ENCODE measurements around the gene VPS36.
"Not testable (repeated sequence)": the region's sequence is repeated elsewhere in the genome, so short reads cannot be mapped to it uniquely, and the experiment has no call there.

Gene VPS36

GRCh38 chr13:52432456-52432855, 18.0 kb downstream of the VPS36 start:
- no peak for DNase-seq

- DNase-seq: no peak
Measured at GRCh38 chr13:52428295-52428694, 22.1 kb downstream of the VPS36 start.

- no peak for DNase-seq
Measured at GRCh38 chr13:52421216-52421615, 29.2 kb downstream of the VPS36 start.

- DNase-seq: no peak
Measured at GRCh38 chr13:52419080-52419479, 31.4 kb downstream of the VPS36 start.

GRCh38 chr13:52414963-52415362, 35.5 kb downstream of the VPS36 start:
- DNase-seq: no peak

- no peak for DNase-seq
Measured at GRCh38 chr13:52414051-52414450, 36.4 kb downstream of the VPS36 start.

- DNase-seq: no peak
Measured at GRCh38 chr13:52412128-52412527, 38.3 kb downstream of the VPS36 start.

- DNase-seq: no peak
Measured at GRCh38 chr13:52411629-52412028, 38.8 kb downstream of the VPS36 start.

GRCh38 chr13:52408071-52408658, 42.3 kb downstream of the VPS36 start:
- DNase-seq: not testable (repeated sequence)

GRCh38 chr13:52407436-52407835, 43.0 kb downstream of the VPS36 start:
- DNase-seq: not testable (repeated sequence)

- DNase-seq: no peak
Measured at GRCh38 chr13:52406629-52407028, 43.8 kb downstream of the VPS36 start.

GRCh38 chr13:52405767-52406494, 44.5 kb downstream of the VPS36 start, which contains the start of gene THSD1:
THSD1 (minus strand) TSS chr13:52406172; CDS start chr13:52402600, 3,572 bp downstream.
- no peak for DNase-seq

GRCh38 chr13:52405369-52405766, 45.1 kb downstream of the VPS36 start:
- DNase-seq: no peak

GRCh38 chr13:52399708-52400107, 50.7 kb downstream of the VPS36 start:
- DNase-seq: no peak

GRCh38 chr13:52399046-52399445, 51.4 kb downstream of the VPS36 start:
- no peak for DNase-seq

GRCh38 chr13:52395704-52396103, 54.7 kb downstream of the VPS36 start:
- DNase-seq: no peak

GRCh38 chr13:52394586-52394985, 55.8 kb downstream of the VPS36 start:
- DNase-seq: no peak

- DNase-seq: no peak
Measured at GRCh38 chr13:52393572-52394357, 56.7 kb downstream of the VPS36 start.

GRCh38 chr13:52387721-52388120, 62.7 kb downstream of the VPS36 start:
- no peak for DNase-seq

- no peak for DNase-seq
Measured at GRCh38 chr13:52385870-52386269, 64.6 kb downstream of the VPS36 start.

GRCh38 chr13:52383366-52383765, 67.1 kb downstream of the VPS36 start:
- DNase-seq: no peak

GRCh38 chr13:52378312-52378711, 72.1 kb downstream of the VPS36 start:
- DNase-seq: no peak

GRCh38 chr13:52377898-52378297, 72.5 kb downstream of the VPS36 start:
- no peak for DNase-seq

- DNase-seq: no peak
Measured at GRCh38 chr13:52374873-52375411, 75.5 kb downstream of the VPS36 start.

Measured in activated CD4-positive, alpha-beta T cell treated with anti-CD3 and anti-CD28 coated beads, Interleukin-2, amount 50 U/mL, for 4 hours (primary cell).